ENCODE measurements around the gene SNX5.

SNX5 gene

DNA sequence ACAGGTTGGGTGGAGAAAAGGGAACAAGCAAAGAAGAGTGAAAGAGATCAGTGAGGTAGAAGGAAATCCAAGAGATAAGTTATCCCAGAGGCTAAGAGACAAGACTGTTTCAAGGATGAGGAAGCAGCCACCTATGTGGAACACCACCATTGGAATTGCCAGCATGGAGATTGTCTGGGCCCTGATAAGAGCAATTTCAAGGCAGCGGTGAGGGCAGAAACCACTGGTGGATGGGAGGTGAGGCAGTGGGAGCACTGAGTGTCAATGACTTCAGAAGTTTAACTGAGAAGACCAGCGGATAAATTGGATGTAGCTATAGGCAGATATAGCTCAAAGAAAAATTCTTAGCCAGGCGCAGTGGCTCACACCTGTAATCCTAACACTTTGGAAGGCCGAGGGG lies 56.7 kb downstream of the SNX5 start:
- DNase-seq: no peak

DNA sequence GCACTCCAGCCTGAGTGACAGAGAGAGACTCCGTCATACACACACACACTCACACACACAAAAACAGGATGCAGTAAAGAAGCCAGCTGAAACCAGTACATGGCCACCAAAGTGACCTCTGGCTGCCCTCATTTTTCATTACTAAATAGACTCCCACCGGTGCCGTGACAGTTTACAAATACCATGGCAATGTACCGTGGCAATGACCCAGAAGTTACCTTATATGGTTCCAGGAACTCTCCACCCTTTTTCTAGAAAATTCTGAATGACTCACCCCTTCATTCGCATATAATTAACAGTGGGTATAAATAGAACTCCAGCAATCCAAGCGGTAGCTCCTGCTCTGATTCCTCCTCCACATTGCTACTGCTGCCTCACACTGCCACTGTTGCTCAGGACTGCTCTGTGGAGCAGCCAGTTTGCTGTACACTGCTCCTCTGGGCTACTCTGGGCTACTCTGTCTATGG lies 57.7 kb downstream of the SNX5 start:
- no peak for DNase-seq

DNA sequence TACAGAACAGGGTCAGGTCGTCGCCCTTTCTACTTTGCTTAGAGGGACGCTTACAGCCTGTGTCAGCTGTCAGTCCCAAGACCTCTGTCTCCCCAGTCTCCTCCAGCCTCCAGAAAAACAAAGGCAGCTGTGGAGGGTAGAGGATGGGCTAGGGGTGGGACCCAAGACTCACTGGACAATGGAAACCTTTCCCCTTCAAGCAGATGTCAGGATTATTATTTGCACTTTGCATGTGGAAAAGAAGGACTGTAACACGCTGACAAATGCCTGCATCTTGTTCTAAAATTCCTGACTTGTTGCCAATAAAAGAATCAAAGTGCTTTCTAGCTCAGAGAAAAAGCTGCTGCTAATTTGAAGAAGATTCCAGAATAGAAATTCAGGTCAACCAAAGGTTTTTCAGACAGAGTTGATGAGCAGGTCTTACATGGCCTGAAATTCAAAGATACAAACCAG lies 58.7 kb downstream of the SNX5 start:
- DNase-seq: no peak

DNA sequence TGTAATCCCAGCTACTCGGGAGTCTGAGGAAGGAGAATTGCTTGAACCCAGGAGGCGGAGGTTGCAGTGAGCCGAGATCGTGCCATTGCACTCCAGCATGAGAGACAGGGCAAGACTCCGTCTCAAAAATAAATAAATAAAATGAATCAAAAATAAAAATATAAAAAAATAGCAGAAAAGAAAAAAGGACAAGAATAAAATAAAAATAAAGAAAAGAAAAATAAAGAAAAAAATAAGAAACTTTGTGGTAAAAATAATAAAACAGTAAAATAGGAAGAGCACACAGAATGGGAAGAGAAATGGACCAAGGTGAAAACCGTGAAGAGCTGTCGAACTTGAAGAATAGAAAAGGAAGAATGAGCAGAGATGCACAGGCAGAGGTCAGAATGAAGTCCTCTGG lies 63.0 kb downstream of the SNX5 start:
- DNase-seq: no peak

DNA sequence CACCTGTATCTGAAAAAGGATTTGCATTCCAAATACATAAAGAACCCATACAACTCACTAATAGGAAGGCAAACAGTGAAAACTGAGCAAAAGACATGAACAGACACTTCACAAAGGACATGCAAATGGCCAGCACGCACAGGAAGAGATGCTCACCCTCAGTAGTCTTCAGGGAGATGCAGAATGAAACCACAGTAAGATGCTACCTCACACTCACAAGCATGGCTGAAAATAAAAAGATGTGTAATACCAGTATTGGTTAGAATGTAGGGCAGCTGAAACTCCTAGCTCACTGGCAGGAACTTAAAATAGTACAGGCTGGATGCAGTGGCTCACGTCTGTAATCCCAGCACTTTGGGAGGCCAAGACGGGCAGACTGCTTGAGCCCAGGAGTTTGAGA lies 64.6 kb downstream of the SNX5 start:
- DNase-seq: no peak

DNA sequence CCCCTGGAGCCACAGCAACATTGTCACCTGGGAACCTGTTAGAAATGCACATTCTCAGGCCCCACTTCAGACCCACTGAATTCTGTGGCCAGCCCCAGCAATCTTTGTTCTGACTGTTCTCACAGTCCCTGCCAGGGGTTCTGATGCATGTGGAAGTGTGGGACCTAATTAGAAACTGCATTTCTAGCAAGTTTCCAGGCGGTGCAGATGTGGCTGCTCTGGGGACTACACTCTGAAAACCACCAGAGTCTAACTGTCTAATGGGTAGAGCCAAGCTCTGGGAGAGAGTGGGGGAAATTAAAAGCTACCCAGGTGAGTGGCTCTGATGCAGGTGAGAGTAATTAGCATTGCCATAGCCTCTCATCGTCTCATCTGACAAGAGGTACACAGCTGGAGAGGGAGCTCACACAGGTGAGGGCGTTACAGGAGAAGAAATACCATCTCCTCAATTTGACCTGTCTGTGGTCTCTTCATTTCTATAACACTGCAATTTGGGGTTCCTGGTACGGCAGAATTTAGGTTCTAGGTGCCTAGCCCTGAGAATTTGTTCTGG lies 66.0 kb downstream of the SNX5 start:
- DNase-seq: no peak

DNA sequence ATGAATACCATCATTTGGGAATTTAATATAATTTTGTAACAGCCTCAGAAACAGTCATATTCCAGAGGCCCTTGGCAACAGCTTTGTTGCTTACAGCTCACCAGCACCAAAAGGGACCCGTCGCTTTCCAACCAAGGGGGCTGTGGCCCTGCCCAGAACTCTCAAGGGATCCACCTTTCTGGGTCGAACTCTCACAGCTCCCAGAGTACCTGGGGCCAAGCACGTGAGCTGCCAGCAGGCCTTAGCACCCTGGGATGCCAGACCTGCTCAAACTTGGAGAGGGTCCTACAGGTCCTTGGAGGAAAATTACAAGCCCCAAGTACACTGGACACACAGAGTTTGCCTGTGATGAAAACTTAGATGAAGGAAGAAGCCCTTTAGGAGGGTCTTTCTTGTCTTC lies 66.6 kb downstream of the SNX5 start:
- no peak for DNase-seq

DNA sequence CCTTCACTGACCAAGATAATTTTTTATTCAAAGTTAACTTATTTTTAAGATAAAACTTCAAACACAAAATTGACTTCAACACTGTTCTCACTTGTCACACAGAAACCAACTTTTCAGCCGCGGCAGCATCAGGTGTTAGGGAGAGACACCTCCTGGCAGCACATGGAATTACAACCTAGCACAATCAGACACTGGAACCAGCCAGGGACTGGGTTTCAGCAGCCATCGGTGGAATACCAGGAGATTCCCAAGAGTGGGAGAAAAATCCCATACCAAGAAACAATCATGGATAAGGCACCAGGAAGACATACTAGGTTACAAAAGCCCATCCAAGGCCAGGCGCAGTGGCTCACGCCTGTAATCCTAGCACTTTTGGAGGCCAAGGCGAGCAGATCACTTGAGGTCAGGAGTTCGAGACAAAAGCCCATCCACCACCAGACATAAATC lies 70.0 kb downstream of the SNX5 start:
- DNase-seq: peak; percentile 44

DNA sequence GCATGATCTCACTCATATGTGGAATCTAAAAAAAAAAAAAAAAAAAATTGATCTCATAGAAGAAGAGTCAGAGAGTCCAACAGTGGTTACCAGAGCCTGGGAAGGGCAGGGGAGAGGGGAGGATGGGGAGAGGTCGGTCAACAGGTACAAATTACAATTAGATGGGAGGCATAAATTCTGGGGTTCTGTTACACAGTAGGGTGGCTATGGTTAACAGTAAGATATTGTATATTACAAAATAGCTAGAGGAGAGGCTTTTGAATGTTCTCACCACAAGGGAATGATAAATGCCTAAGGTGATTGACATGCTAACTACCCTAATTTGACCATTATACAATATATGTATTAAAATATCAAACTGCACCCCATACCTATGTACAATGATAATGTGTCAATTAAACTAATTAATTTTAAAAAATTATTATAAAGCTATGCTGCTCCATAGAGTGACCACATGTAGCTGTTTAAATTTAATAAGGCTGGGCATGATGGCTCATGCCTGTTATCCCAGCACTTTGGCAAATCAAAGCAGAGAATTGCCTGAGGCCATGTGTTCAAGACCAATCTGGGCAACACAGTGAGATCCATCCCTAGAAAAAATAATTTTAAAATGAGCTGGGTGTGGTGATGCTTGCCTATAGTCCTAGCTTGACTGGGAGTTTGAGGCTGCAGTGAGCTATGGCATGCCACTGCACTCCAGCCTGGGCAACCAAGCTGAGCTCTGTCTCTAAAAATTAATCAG lies 70.9 kb downstream of the SNX5 start:
- no peak for DNase-seq

DNA sequence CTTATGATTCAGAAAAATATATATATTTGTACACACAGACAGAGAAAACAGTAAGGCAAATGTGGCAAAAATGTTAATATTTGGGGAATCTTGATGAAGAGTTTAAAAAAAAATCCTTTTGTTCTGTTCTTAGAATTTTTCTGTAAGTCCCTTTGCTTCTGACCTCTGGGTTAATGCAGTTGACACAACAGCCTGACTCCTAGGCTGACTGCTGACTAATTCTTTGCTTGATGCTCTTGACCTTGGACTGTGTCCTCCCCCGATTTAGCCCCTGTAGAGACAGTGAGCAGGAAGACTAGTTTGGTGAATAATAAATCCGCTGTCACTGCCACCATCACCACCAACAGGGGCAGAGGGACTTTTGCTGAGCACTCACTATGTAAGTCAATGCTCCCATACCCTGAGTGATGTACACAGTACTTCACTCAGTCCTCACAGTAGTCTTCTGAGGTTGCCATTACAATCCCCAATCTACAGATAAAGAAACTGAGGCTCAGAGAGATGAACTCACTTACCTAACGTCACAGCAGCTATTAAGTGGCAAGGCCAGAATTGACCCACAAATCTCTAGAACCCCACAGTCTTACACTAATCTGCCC lies 71.7 kb downstream of the SNX5 start:
- no peak for DNase-seq

DNA sequence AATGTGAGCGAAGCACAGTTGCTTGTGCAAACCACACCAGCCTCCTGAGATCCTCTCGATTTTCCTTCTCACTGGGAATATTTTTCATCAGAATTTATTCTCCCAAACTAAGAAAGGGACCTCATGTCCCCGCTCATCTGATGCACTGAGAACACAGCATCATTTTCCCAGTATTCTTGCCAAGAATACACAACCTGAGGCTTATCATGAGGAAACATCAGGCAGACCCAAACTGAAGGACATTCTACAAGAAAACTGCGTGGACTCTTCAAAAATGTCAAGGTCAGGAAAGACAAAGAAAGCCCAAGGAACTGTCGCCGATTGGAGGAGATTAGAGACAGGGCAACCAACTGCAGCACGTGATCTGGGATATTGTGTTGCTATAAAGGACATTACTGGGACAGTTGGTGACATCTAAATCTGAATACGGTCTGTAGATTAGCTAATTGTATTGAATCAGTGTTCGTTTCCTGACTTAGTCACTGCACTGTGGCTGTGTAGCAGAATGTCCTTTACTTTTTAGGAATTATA lies 72.3 kb downstream of the SNX5 start:
- DNase-seq: no peak

DNA sequence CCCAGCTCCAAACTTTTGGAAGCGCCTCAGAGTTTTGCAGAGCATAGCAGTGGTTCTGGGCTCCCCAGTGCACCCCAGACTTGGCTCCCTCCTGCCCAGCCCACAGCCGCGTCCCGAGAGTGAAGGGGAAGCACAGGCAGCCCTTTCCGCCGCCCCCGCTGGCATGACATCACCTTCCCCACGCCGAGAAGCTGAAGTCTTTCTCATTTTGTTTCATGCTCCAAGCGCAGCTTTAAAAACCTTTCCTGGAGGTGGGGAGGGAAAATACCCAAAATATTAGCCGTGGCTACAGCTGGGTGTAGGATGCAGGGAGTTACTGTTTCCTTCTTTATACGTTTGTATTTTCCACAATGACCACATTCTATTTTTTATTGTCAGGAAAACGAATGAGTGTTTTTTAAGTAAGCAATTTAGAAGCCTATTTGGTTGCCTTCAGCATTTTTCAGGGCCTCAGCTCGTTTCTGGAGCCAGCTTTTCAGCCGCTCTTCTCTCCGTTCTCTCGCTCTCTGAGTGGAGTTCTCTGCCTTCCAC lies 72.9 kb downstream of the SNX5 start:
- no peak for DNase-seq

DNA sequence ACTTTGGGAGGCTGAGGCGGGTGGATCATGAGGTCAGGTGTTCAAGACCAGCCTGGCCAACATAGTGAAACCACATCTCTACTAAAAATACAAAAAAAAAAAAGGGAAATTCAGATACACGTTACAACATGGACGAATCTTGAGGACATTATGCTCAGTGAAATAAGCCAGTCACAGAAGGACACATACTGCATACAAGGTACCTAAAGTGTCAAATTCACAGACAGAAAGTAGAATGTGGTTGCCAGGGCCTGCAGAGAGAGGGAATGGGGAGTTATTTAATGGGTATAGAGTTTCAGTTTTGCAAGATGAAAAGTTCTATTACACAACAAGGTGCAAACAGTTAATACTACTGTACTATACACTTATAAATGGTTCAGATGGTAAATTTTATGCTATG lies 75.1 kb downstream of the SNX5 start:
- DNase-seq: no peak

DNA sequence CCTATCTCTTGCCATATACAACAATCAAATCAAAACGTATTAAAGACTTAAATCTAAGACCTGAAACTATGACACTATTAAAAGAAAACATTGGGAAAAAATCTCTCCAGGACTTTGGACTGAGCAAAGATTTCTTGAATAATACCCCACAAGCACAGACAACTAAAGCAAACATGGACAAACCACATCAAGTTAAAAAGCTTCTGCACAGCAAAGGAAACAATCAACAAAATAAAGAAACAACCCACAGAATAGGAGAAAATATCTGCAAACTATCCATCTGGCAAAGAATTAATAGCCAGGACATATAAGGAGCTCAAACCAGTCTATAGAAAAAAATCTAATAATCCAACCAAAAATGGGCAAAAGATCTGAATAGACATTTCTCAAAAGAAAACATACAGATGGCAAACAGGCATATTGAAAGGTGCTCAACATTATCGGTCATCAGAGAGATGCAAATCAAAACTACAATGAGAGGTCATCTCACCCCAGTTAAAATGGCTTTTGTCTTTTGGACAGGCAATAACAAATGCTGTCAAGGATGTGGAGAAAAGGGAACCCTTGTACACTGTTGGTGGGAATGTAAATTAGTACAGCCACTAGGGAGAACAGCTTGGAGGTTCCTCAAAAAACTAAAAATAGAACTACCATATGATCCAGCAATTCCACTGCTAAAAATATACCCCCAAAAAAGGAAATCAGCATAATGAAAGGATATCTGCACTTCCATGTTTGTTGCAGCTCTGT lies 76.2 kb downstream of the SNX5 start:
- DNase-seq: no peak
